Smooth muscle cell (in vitro differentiated cells): ENCODE measurements around the gene USHBP1. TPM values are rescaled to one million over a fixed set of nuclear protein-coding genes. Genes with fewer than 3 reads are reported as not detected.

Source experiments
- DNase-seq: peaks from one replicate; lab custom pipeline; 2025; ENCODE audit not compliant: unreplicated experiment; lab: John Stamatoyannopoulos, UW
- H2AFZ ChIP-seq: fragments of 200-600 bp; sonication (generic); 2 replicates; pipeline ENCODE4 v1.6.0; 2016; ENCODE audit warnings: antibody characterized with exemption, low read depth, mild to moderate bottlenecking
- H3F3A ChIP-seq: fragments of 200-600 bp; sonication (generic); 2 replicates; pipeline ENCODE4 v1.6.0; 2017; ENCODE audit warnings: antibody characterized with exemption, low read depth
- H3K27ac ChIP-seq: fragments of 200-600 bp; sonication (generic); 2 replicates; pipeline ENCODE4 v1.5.1; 2016; ENCODE audit warnings: low read depth, mild to moderate bottlenecking
- H3K27me3 ChIP-seq: fragments of 200-600 bp; sonication (generic); 2 replicates; pipeline ENCODE4 v1.6.1; 2016; ENCODE audit warnings: low read depth, mild to moderate bottlenecking
- H3K36me3 ChIP-seq: fragments of 200-600 bp; sonication (generic); 2 replicates; pipeline ENCODE4 v1.5.1; 2016; ENCODE audit warnings: low read depth
- H3K4me1 ChIP-seq: fragments of 200-600 bp; sonication (generic); 2 replicates; pipeline ENCODE4 v1.5.1; 2016; ENCODE audit warnings: low read depth
- H3K4me2 ChIP-seq: fragments of 200-600 bp; sonication (generic); 2 replicates; pipeline ENCODE4 v1.6.0; 2016; ENCODE audit warnings: mild to moderate bottlenecking
- H3K4me3 ChIP-seq: fragments of 200-600 bp; sonication (generic); 2 replicates; pipeline ENCODE4 v1.5.1; 2016; ENCODE audit warnings: mild to moderate bottlenecking
- H3K79me2 ChIP-seq: fragments of 200-600 bp; sonication (generic); 2 replicates; pipeline ENCODE4 v1.6.0; 2016; ENCODE audit warnings: low read depth, mild to moderate bottlenecking
- H3K9ac ChIP-seq: fragments of 200-600 bp; sonication (generic); 2 replicates; pipeline ENCODE4 v1.6.0; 2016; ENCODE audit warnings: low read depth
- H3K9me3 ChIP-seq: fragments of 200-600 bp; sonication (generic); replicated peaks from 2 replicates; pipeline ENCODE4 v1.5.1; 2016; ENCODE audit warnings: low read depth
- H4K20me1 ChIP-seq: fragments of 200-600 bp; sonication (generic); 2 replicates; pipeline ENCODE4 v1.6.0; 2016; ENCODE audit warnings: low read depth
- WGBS: methylation state at CpG from one replicate; pipeline ENCODE4 v1.1.7; 2016; ENCODE audit warnings: low lambda C conversion rate; 5-methylcytosine and 5-hydroxymethylcytosine counted together
- polyA plus RNA-seq: library from polyadenylated mRNA; unstranded; fragments of >200 nt; fragmentation: Nextera tagmentation; extraction: Ambion mirVana; gene quantifications from 2 replicates; pipeline ENCODE4 v1.2.1, GENCODE V29; 2016
- total RNA-seq: library from RNA; depleted of rRNA; stranded (reverse); fragments of >200 nt; gene quantifications from 2 replicates; pipeline ENCODE4 v1.2.3, GENCODE V29; 2014
- TF ChIP-seq, protein P1 (sequence below): fragments of 200-600 bp; sonication (generic); IDR thresholded peaks from 2 replicates; pipeline ENCODE4 v1.5.1; 2017; ENCODE audit warnings: borderline replicate concordance, mild to moderate bottlenecking, antibody characterized with exemption; ENCODE audit not compliant: insufficient read depth, poor library complexity, severe bottlenecking

USHBP1 gene
- total and polyA plus RNA-seq, 2 experiments from 2014 or later = not detected

DNA sequence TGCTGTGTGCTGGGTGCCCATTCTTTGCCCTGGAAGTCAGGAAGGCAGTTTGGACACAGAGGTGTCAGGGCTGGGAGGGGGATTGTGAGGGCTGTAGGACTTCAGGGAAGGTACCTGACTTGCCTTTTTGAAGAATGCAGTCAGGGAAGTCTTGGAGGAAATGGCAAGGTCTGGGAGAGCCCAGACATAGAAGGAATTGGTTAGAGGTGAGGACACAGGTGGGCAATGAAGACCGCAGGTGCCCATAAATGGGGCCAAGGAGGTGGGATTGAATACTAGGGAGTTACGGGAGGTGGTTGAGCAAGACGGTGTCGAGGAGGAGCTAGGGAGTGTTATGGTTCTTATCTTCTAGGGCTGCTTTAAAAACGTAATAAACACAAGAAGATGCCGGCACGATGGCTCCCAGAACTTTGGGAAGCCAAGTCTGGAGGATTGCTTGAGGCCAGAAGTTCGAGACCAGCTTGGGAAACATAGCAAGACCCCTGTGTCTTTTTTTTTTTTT is 43.4 kb upstream of the USHBP1 start:
- H3K4me1 ChIP-seq = peaks cover 13% of the 10 kb centered on the region
- H3K27me3 ChIP-seq = no peaks in the 10 kb centered on the region
- H3F3A ChIP-seq = peaks cover 5% of the 10 kb centered on the region
- no peak overlapping the region for H3K4me3 ChIP-seq
- no peak overlapping the region for H2AFZ ChIP-seq
- H3K27ac ChIP-seq = no peak overlapping the region
- peaks cover 34% of the 10 kb centered on the region for H3K79me2 ChIP-seq
- H4K20me1 ChIP-seq = peaks cover 24% of the 10 kb centered on the region
- no peak for DNase-seq
- WGBS = 88% methylated on average over 8 of the region's 8 CpGs
- H3K36me3 ChIP-seq = no peaks in the 10 kb centered on the region
- TF ChIP-seq, protein P1, sequence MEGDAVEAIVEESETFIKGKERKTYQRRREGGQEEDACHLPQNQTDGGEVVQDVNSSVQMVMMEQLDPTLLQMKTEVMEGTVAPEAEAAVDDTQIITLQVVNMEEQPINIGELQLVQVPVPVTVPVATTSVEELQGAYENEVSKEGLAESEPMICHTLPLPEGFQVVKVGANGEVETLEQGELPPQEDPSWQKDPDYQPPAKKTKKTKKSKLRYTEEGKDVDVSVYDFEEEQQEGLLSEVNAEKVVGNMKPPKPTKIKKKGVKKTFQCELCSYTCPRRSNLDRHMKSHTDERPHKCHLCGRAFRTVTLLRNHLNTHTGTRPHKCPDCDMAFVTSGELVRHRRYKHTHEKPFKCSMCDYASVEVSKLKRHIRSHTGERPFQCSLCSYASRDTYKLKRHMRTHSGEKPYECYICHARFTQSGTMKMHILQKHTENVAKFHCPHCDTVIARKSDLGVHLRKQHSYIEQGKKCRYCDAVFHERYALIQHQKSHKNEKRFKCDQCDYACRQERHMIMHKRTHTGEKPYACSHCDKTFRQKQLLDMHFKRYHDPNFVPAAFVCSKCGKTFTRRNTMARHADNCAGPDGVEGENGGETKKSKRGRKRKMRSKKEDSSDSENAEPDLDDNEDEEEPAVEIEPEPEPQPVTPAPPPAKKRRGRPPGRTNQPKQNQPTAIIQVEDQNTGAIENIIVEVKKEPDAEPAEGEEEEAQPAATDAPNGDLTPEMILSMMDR = no peak
- no peak overlapping the region for H3K4me2 ChIP-seq
- H3K9ac ChIP-seq = no peak overlapping the region
- no peaks in the 10 kb centered on the region for H3K9me3 ChIP-seq

DNA sequence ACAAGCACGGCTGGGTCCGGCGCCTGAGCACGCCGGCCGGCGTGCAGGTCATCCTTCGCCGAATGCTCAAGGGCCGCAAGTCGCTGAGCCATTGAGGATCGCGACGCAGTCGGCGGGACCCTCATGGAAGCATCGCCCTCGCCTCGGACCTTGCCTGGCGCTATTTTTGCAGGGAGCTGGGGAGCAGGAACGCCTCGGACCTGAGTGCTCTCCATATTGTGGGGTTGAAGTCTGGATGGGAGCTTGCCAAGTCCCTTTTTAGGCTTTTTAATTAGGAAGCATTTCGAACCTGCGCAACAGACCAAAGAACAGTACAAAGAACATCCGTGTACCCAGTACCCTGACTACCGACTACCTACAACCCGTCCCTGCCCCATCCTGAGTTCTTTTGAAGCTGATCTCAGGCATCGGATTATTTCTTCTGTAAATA is 41.8 kb upstream of the USHBP1 start:
- Histone ChIP-seq H3K9me3 (no peaks in the 10 kb centered on the region), H3K27ac (peak overlapping the region; percentile 57), H4K20me1 (peaks cover 9% of the 10 kb centered on the region), H3K79me2 (peaks cover 19% of the 10 kb centered on the region), H3F3A (peaks cover 5% of the 10 kb centered on the region), H3K4me1 (peaks cover 17% of the 10 kb centered on the region), H3K4me2 (peak overlapping the region; percentile 85), H3K9ac (peak overlapping the region; percentile 13), H3K36me3 (no peaks in the 10 kb centered on the region), H3K4me3 (peak overlapping the region; percentile 68), H2AFZ (peak overlapping the region; percentile 84), H3K27me3 (no peaks in the 10 kb centered on the region)
- no peak for DNase-seq
- TF ChIP-seq, protein P1 = no peak
- 6% methylated on average over 28 of the region's 28 CpGs for WGBS

DNA sequence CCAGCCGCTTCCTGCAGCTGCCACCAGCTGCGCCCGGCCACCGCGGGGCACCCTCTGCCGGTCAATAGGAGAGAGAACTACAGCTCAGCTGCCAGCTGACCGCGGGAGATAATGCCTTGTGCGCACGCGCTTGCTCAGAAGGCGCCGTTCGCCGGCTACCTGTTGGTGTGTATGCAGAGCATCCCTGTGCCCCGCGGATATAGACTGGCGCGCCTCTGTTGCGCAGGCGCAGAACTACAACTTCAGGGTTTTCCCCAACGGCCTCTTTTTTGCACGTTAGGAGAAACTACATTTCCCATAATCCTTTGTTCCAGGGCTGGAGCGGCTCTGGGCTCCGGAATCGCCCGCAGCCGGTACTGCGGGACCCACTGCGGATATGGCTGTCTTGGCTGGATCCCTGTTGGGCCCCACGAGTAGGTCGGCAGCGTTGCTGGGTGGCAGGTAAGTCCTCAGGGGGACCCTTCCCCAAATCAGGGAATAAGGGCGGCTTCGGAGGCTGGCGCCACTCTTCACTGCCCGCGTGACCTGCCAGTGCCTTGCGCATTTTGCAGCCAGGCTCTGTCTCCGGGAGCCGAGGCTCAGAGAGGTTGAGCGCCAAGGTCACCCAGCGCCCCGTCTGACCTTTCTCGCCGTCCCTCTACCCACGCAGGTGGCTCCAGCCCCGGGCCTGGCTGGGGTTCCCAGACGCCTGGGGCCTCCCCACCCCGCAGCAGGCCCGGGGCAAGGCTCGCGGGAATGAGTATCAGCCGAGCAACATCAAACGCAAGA is 41.2 kb upstream of the USHBP1 start, which contains the start of gene MRPL34:
MRPL34 (plus strand) TSS at position 356 of the 768 bp plus-strand sequence; CDS start at position 377, 21 bp downstream.
- Histone ChIP-seq H3F3A (peaks cover 5% of the 10 kb centered on the region), H3K4me2 (peak within 1 kb of the TSS; percentile 85), H4K20me1 (peaks cover 4% of the 10 kb centered on the region), H3K9me3 (no peaks in the 10 kb centered on the region), H3K27ac (peak within 1 kb of the TSS; percentile 57), H3K36me3 (no peaks in the 10 kb centered on the region), H3K4me1 (peaks cover 17% of the 10 kb centered on the region), H3K27me3 (no peaks in the 10 kb centered on the region), H3K79me2 (peaks cover 13% of the 10 kb centered on the region), H3K9ac (peak within 1 kb of the TSS; percentile 40), H3K4me3 (peak within 1 kb of the TSS; percentile 68), H2AFZ (peak within 1 kb of the TSS; percentile 84)
- TF ChIP-seq, protein P1 = peak; percentile 58
- WGBS = under 1% methylated on average over 55 of the region's 55 CpGs
- DNase-seq = peak; percentile 85
